ENCODE results near the gene TBC1D22A.

TBC1D22A gene

DNA sequence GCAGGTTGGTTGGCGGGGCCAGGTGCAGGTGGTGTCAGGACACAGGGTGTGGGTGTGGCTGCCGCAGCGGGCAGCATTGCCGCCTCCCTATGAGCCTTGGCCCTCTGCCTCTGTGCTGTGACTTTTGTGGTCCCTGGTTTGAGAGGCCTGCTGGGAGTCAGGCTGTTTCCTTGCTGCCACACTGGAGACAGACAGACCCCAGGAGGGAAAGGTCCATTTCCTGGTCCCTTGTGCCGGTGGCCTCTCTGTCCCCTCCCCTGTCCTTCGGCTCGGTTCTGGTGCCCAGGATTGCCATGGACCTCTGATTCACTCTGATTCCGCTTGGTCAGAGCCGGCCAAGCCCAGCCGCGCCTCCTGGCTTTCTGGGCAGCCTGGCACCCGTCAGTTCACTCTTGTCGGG is 196.9 kb downstream of the TBC1D22A start:
- TF ChIP-seq CTCF (IDR thresholded peaks at IDR 0.05): no peak
- Histone ChIP-seq H3K27ac (no peak overlapping the region), H3K4me3 (no peak overlapping the region)
- DNase-seq (ENCODE audit: low spot score): peak; percentile 65

GRCh38 chr22:46961591-46962295 is 199.3 kb downstream of the TBC1D22A start:
- no peak overlapping the region for H3K27ac ChIP-seq
- no peak overlapping the region for H3K4me3 ChIP-seq
- DNase-seq (ENCODE audit: low spot score): no peak
- TF ChIP-seq CTCF (IDR thresholded peaks at IDR 0.05): no peak

- DNase-seq (ENCODE audit: low spot score): no peak
- Histone ChIP-seq H3K4me3 (no peak overlapping the region), H3K27ac (no peak overlapping the region)
- TF ChIP-seq CTCF (IDR thresholded peaks at IDR 0.05): no peak
These were observed 200.0 kb downstream of the TBC1D22A start for GRCh38 chr22:46962406-46962805.

GRCh38 chr22:46963672-46964545 is 201.5 kb downstream of the TBC1D22A start:
- H3K4me3 ChIP-seq: no peak overlapping the region

GRCh38 chr22:46964773-46965550 is 202.5 kb downstream of the TBC1D22A start:
- DNase-seq (ENCODE audit: low spot score): no peak
- no peak for TF ChIP-seq CTCF (IDR thresholded peaks at IDR 0.05)
- Histone ChIP-seq H3K27ac (no peak overlapping the region), H3K4me3 (no peak overlapping the region)

More at GRCh38 chr22:46963672-46964545, 201.5 kb downstream of the TBC1D22A start:
- TF ChIP-seq CTCF (IDR thresholded peaks at IDR 0.05): no peak
- H3K27ac ChIP-seq: no peak overlapping the region
- no peak for DNase-seq (ENCODE audit: low spot score)

- Histone ChIP-seq H3K4me3 (no peak overlapping the region), H3K27ac (no peak overlapping the region)
- peak; percentile 65 for DNase-seq (ENCODE audit: low spot score)
- no peak for TF ChIP-seq CTCF (IDR thresholded peaks at IDR 0.05)
These were observed 203.4 kb downstream of the TBC1D22A start for GRCh38 chr22:46965555-46966494.
